GM23248 (cell line): ENCODE measurements around the gene HABP2.

Source experiments
- EZH2 ChIP-seq: fragments of 200-600 bp; sonication (generic); IDR thresholded peaks from 2 replicates; pipeline ENCODE4 v1.6.1; 2018; ENCODE audit warnings: antibody characterized with exemption, mild to moderate bottlenecking; ENCODE audit not compliant: insufficient read depth, poor library complexity, severe bottlenecking
- EZH2phosphoT487 ChIP-seq: fragments of 200-600 bp; sonication (generic); IDR thresholded peaks from 2 replicates; pipeline ENCODE4 v1.6.1; 2018; ENCODE audit warnings: antibody characterized with exemption, moderate library complexity, mild to moderate bottlenecking, low read depth; ENCODE audit not compliant: insufficient read depth

DNA sequence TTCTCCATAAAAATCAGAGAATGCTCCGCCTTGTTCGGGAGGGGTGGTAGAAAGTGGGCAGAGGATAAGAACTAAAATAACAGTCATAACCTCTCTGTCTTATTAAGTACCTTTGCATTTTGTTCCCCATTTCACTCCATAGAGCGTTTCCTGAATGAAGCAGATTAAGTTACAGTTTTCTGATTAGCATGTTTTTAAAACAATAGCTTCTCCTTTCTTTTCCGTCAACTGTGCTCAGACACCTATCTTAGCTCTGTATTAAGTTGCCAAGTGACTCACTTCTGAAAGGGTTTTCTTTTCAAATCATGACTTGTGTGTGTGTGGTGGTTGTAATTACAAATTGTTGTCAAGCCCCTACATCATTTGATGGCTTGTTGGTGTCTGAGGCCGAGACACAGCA, 1.4 kb downstream of the HABP2 start:
- TF ChIP-seq EZH2 (no peak), EZH2phosphoT487 (no peak)
